ENCODE measurements around the gene XPR1.

- TF ChIP-seq CTCF (IDR thresholded peaks at IDR 0.05 in 2 of 3, conservative IDR thresholded peaks at IDR 0.05 in 1 of 3; ENCODE audit: borderline replicate concordance in 1 of 3, insufficient read depth in 1 of 3, low read depth in 2 of 3, low read length in 2 of 3), result no peak
- no peak for TF ChIP-seq TCF7L2 (IDR thresholded peaks at IDR 0.05; ENCODE audit: borderline replicate concordance, extremely low read depth, insufficient read depth, insufficient read length)
- TF ChIP-seq ATF3 (IDR thresholded peaks at IDR 0.05), result no peak
- TF ChIP-seq RAD21 (IDR thresholded peaks at IDR 0.05; ENCODE audit: low read depth), result no peak
- TF ChIP-seq POLR2A (IDR thresholded peaks at IDR 0.05; ENCODE audit: borderline replicate concordance, extremely low read depth, insufficient read depth, insufficient read length), result no peak
- no peak for TF ChIP-seq FOSL1 (IDR thresholded peaks at IDR 0.05; ENCODE audit: low read depth)
- no peak for TF ChIP-seq ZFX (IDR thresholded peaks at IDR 0.05)
- no peak for TF ChIP-seq EZH2 (IDR thresholded peaks at IDR 0.05)
- no peak for TF ChIP-seq JUND (IDR thresholded peaks at IDR 0.05)
- TF ChIP-seq YY1 (IDR thresholded peaks at IDR 0.05; ENCODE audit: extremely low read depth, insufficient replicate concordance, low read depth, low read length), result no peak
- no peak for TF ChIP-seq ZBTB33 (IDR thresholded peaks at IDR 0.05; ENCODE audit: extremely low read depth, insufficient replicate concordance, low read length)
These were observed 48.8 kb downstream of the XPR1 start for GRCh38 chr1:180680558-180681144.

Measured in HCT116 (cell line).